Brain microvascular endothelial cell (primary cell): ENCODE results near the gene CUBN.

Experiments
- DNase-seq: peaks from one replicate; pipeline ENCODE4 v3.0.0-alpha.2; 2020
- H3K27ac ChIP-seq: fragments of 250-450 bp; sonication (Bioruptor Pico); 2 replicates; pipeline ENCODE4 v1.5.1; 2020; ENCODE audit warnings: mild to moderate bottlenecking, moderate library complexity
- H3K27me3 ChIP-seq: fragments of 250-450 bp; sonication (Bioruptor Pico); replicated peaks from 2 replicates; pipeline ENCODE4 v1.5.1; 2020; ENCODE audit warnings: mild to moderate bottlenecking
- H3K36me3 ChIP-seq: fragments of 250-450 bp; sonication (Bioruptor Pico); replicated peaks from 2 replicates; pipeline ENCODE4 v1.5.1; 2020; ENCODE audit warnings: mild to moderate bottlenecking
- H3K4me3 ChIP-seq: 2 replicates; pipeline ENCODE4 v1.5.1; 2011; ENCODE audit warnings: low read depth, mild to moderate bottlenecking, control low read depth, low read length, moderate library complexity
- CTCF ChIP-seq: IDR thresholded peaks from 2 replicates; pipeline ENCODE4 v1.5.1; 2011; ENCODE audit warnings: low read depth, mild to moderate bottlenecking, moderate library complexity, low read length, control low read depth, inconsistent platforms; ENCODE audit errors: missing control alignments
- in situ Hi-C: cut with HindIII; loops from 2 replicates; pipeline ENCODE4 v1.10.0; 2017; ENCODE audit warnings: low sequenced_read_pairs, low pct_ligation_motif_present

The CUBN gene

GRCh38 chr10:16798571-16798970 lies 331.0 kb downstream of the CUBN start:
- H3K27ac ChIP-seq: no peak overlapping the region
- H3K4me3 ChIP-seq: no peak overlapping the region
- TF ChIP-seq CTCF: no peak
- no peak for DNase-seq
- H3K36me3 ChIP-seq: no peaks in the 10 kb centered on the region
- in situ Hi-C loops: no loop called here
- no peaks in the 10 kb centered on the region for H3K27me3 ChIP-seq

- no peak for TF ChIP-seq CTCF
- Histone ChIP-seq H3K4me3 (no peak overlapping the region), H3K36me3 (no peaks in the 10 kb centered on the region), H3K27me3 (no peaks in the 10 kb centered on the region), H3K27ac (no peak overlapping the region)
- no peak for DNase-seq
- in situ Hi-C loops: no loop called here
Measured at GRCh38 chr10:16795410-16796073, 334.1 kb downstream of the CUBN start.

GRCh38 chr10:16794005-16794404 lies 335.6 kb downstream of the CUBN start:
- Histone ChIP-seq H3K27ac (no peak overlapping the region), H3K27me3 (no peaks in the 10 kb centered on the region), H3K36me3 (no peaks in the 10 kb centered on the region), H3K4me3 (no peak overlapping the region)
- in situ Hi-C loops: no loop called here
- TF ChIP-seq CTCF: no peak
- DNase-seq: no peak

- DNase-seq: peak; percentile 61
- Histone ChIP-seq H3K27ac (no peak overlapping the region), H3K27me3 (no peaks in the 10 kb centered on the region), H3K4me3 (no peak overlapping the region), H3K36me3 (no peaks in the 10 kb centered on the region)
- in situ Hi-C loops: no loop called here
- TF ChIP-seq CTCF: no peak
Measured at GRCh38 chr10:16792675-16793074, 336.9 kb downstream of the CUBN start.

- DNase-seq: no peak
- TF ChIP-seq CTCF: no peak
- in situ Hi-C loops: no loop called here
- Histone ChIP-seq H3K27me3 (no peaks in the 10 kb centered on the region), H3K36me3 (no peaks in the 10 kb centered on the region), H3K27ac (no peak overlapping the region), H3K4me3 (no peak overlapping the region)
Measured at GRCh38 chr10:16789765-16790164, 339.8 kb downstream of the CUBN start.

- in situ Hi-C loops: no loop called here
- H3K36me3 ChIP-seq: no peaks in the 10 kb centered on the region
- no peak overlapping the region for H3K4me3 ChIP-seq
- no peak for DNase-seq
- no peaks in the 10 kb centered on the region for H3K27me3 ChIP-seq
- H3K27ac ChIP-seq: no peak overlapping the region
- no peak for TF ChIP-seq CTCF
Measured at GRCh38 chr10:16789261-16789660, 340.4 kb downstream of the CUBN start.
